Lower leg skin (tissue), 3 donors: Measurements from ENCODE around the gene MCTP2.

Experiments used
- CTCF ChIP-seq, 3 donors: fragments of 450-650 bp; IDR thresholded peaks; one replicate each; pipeline ENCODE4 v1.5.1; 2016; ENCODE audit warnings: antibody characterized with exemption in 3 of 3, mild to moderate bottlenecking in 3 of 3, moderate library complexity in 2 of 3
- POLR2A ChIP-seq, 2 donors: fragments of 450-650 bp; IDR thresholded peaks; one replicate each; pipeline ENCODE4 v1.6.1; 2016 to 2017; ENCODE audit warnings: antibody characterized with exemption in 2 of 2, mild to moderate bottlenecking in 1 of 2, moderate library complexity in 1 of 2

- TF ChIP-seq CTCF (IDR thresholded peaks at IDR 0.05) (no peak), POLR2A (IDR thresholded peaks at IDR 0.05) (no peak)
Observed at GRCh38 chr15:94532226-94532625, 300.9 kb downstream of the MCTP2 start.
